K562 (cell line): Measurements from ENCODE around the gene CEP295NL. TPM values are rescaled to one million over a fixed set of nuclear protein-coding genes. Genes with fewer than 3 reads are reported as not detected.

ENCODE experiments used
- ARID1B ChIP-seq: fragments of 450-650 bp; IDR thresholded peaks from 2 replicates; pipeline ENCODE4 v1.6.1; 2016; ENCODE audit warnings: antibody characterized with exemption, mild to moderate bottlenecking, inconsistent platforms
- BACH1 ChIP-seq: fragments of 200-800 bp; sonication (Bioruptor generic); IDR thresholded peaks from 2 replicates; pipeline ENCODE4 v1.6.1; 2016; ENCODE audit warnings: missing genetic modification characterization, missing compliant biosample characterization
- CEBPB ChIP-seq: fragments of 450-650 bp; IDR thresholded peaks from 2 replicates; pipeline ENCODE4 v1.6.1; 2016; ENCODE audit warnings: missing genetic modification characterization, missing compliant biosample characterization
- CREB1 ChIP-seq, 2 experiments: sonication (generic) in 1 of 2; formaldehyde crosslinking in 1 of 2; IDR thresholded peaks; 2 replicates each; pipeline versions ENCODE4 v1.6.1 to v1.8.0; 2012 to 2022; ENCODE audit warnings: inconsistent platforms in 1 of 2, mild to moderate bottlenecking in 1 of 2, missing genetic modification reagents in 1 of 2, moderate library complexity in 1 of 2
- DNMT1 ChIP-seq: fragments of 450-650 bp; IDR thresholded peaks from 2 replicates; pipeline ENCODE4 v1.6.1; 2016; ENCODE audit warnings: antibody characterized with exemption, mild to moderate bottlenecking
- EZH2 ChIP-seq: IDR thresholded peaks from 2 replicates; pipeline ENCODE4 v1.6.1; 2012; ENCODE audit warnings: low read depth, mild to moderate bottlenecking, inconsistent platforms, low read length, borderline replicate concordance
- FOXJ3 ChIP-seq: sonication (generic); formaldehyde crosslinking; IDR thresholded peaks from 2 replicates; pipeline ENCODE4 v1.4.0; 2020; ENCODE audit warnings: mild to moderate bottlenecking, missing genetic modification reagents
- GABPA ChIP-seq: fragments of 200-800 bp; sonication (Bioruptor generic); conservative IDR thresholded peaks from 2 replicates; pipeline ENCODE4 v1.6.1; 2016; ENCODE audit warnings: low read depth, missing genetic modification characterization, missing compliant biosample characterization
- HDGF ChIP-seq: fragments of 450-650 bp; IDR thresholded peaks from 2 replicates; pipeline ENCODE4 v1.6.1; 2016
- HNRNPL ChIP-seq: fragments of 200-400 bp; formaldehyde crosslinking; IDR thresholded peaks from 2 replicates; pipeline ENCODE4 v1.6.1; 2017; ENCODE audit warnings: low read depth, mild to moderate bottlenecking, low read length
- PCBP2 ChIP-seq: fragments of 200-400 bp; formaldehyde crosslinking; IDR thresholded peaks from 2 replicates; pipeline ENCODE4 v1.6.1; 2018; ENCODE audit warnings: low read length, low read depth, mild to moderate bottlenecking, moderate library complexity; ENCODE audit not compliant: poor library complexity, severe bottlenecking
- POLR2H ChIP-seq: IDR thresholded peaks from 2 replicates; pipeline ENCODE4 v1.6.1; 2016; ENCODE audit warnings: missing genetic modification characterization, low read depth, mild to moderate bottlenecking, control low read depth, missing compliant biosample characterization, moderate library complexity
- PRPF4 ChIP-seq: fragments of 200-400 bp; formaldehyde crosslinking; IDR thresholded peaks from one replicate; pipeline ENCODE4 v1.6.1; 2017; ENCODE audit warnings: low read length, low read depth, mild to moderate bottlenecking; ENCODE audit not compliant: insufficient read depth, poor library complexity, severe bottlenecking
- PTTG1 ChIP-seq: fragments of 450-650 bp; IDR thresholded peaks from 2 replicates; pipeline ENCODE4 v1.6.1; 2016; ENCODE audit warnings: low read depth, mild to moderate bottlenecking, missing genetic modification characterization, missing compliant biosample characterization
- RBM14 ChIP-seq: fragments of 200-400 bp; formaldehyde crosslinking; IDR thresholded peaks from 2 replicates; pipeline ENCODE4 v1.6.1; 2018; ENCODE audit warnings: low read depth, mild to moderate bottlenecking, low read length, moderate library complexity, borderline replicate concordance; ENCODE audit not compliant: insufficient read depth
- RBM22 ChIP-seq: fragments of 200-400 bp; formaldehyde crosslinking; IDR thresholded peaks from 2 replicates; pipeline ENCODE4 v1.6.1; 2018; ENCODE audit warnings: low read length, low read depth; ENCODE audit not compliant: poor library complexity, severe bottlenecking
- SAP30 ChIP-seq: fragments of 200-600 bp; sonication (generic); IDR thresholded peaks from 2 replicates; pipeline ENCODE4 v1.6.1; 2012; ENCODE audit warnings: borderline replicate concordance, low read depth, mild to moderate bottlenecking, moderate library complexity, low read length, control low read depth, inconsistent platforms; ENCODE audit not compliant: insufficient read depth, poor library complexity, severe bottlenecking
- XRCC3 ChIP-seq: fragments of 450-650 bp; IDR thresholded peaks from 2 replicates; pipeline ENCODE4 v1.6.1; 2017; ENCODE audit warnings: mild to moderate bottlenecking, moderate library complexity
- polyA plus RNA-seq, 8 experiments: library from polyadenylated mRNA; depleted of rRNA in 4 of 8; stranded (reverse) in 5 of 8; unstranded in 3 of 8; fragments of >200 nt; fragmentation: Nextera tagmentation in 2 of 8; fragmentation: Illumina TruSeq in 1 of 8; extraction: Ambion mirVana in 2 of 8; extraction: Trizol in 1 of 8; gene quantifications; 2 replicates each; pipeline versions ENCODE4 v1.2.1 to v1.2.3, GENCODE V29; 2011 to 2014; ENCODE audit warnings: inconsistent platforms in 1 of 8, missing spikeins in 1 of 8
- total RNA-seq, 7 experiments: library from RNA; depleted of rRNA in 6 of 7; stranded (reverse); fragments of >200 nt in 6 of 7; fragmentation: Illumina TruSeq in 2 of 7; extraction: Trizol in 2 of 7; gene quantifications; 2 replicates each; pipeline versions ENCODE4 v1.2.1 to v1.2.3, GENCODE V29; 2011 to 2021; ENCODE audit warnings: low replicate concordance in 1 of 7
- TF ChIP-seq, protein P1 (sequence below): fragments of 450-650 bp; IDR thresholded peaks from 2 replicates; pipeline ENCODE4 v1.6.1; 2016; ENCODE audit warnings: antibody characterized with exemption
- TF ChIP-seq, protein P2 (sequence below): fragments of 450-650 bp; IDR thresholded peaks from 2 replicates; pipeline ENCODE4 v1.6.1; 2016; ENCODE audit warnings: mild to moderate bottlenecking
- TF ChIP-seq, protein P3 (sequence below): fragments of 450-650 bp; IDR thresholded peaks from 2 replicates; pipeline ENCODE4 v1.6.1; 2016; ENCODE audit warnings: borderline replicate concordance

Gene CEP295NL
- total and polyA plus RNA-seq, 9 of the 15 experiments (the other 6 are each of a cell fraction or from before 2014, with no cell fraction given), result not detected

DNA sequence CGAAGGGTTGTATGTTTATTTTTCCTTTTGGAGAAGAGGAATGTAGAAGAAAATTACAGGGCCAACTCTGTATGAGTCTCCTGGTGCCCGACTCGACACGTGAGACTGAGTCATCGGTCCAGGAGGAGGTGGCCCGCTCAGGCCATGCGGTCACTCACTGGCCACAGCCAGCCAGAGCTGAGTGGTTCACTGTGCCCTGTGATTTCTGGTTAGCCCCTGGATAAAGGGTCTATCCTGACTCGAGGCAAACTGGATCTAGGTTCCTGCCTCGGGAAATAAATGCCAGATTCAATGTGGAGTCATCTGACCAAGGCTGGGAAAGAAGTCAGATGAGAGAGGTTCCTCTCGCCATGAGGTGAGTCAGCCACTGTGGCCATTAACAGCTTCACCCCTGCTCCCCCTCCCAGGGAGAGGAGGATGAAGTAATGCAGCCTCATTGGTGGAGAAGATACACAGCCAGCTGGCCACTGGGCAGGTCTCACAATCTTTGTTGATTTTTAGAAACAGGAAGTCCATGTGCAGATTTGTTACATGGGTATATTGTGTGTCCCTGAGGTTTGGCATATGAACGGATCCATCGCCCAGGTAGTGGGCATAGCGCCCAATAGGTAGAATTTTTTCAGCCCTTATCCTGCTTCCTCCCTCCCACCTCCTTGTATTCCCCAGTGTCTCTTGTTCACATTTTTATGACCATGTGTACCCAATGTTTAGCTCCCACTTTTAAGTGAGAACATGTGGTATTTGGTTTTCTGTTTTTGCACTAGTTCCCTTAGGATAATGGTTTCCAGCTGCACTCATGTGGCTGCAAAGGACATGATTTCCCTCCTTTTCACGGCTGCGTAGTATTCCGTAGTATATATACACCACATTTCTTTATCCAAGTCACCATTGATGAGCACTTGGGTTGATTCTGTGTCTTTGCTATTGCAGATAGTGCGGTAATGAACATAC is 40.7 kb downstream of the CEP295NL start (continued):
- TF ChIP-seq GABPA (tag) (no peak; the same call in 1 of the 2 replicates), POLR2H (no peak), BACH1 (tag) (peak; percentile 55; the same call in 1 of the 2 replicates), PTTG1 (0 out of 2 replicates have a peak, but pooled peaks have one; percentile 3), DNMT1 (no peak), EZH2 (no peak), CREB1 (IDR thresholded peaks at IDR 0.05) (no peak; the same call in 1 of the 2 replicates), CREB1 (CRISPR knock-in tag; IDR thresholded peaks at IDR 0.05) (no peak; the same call in 1 of the 2 replicates), HNRNPL (no peak), XRCC3 (no peak), SAP30 (no peak), HDGF (0 out of 2 replicates have a peak, but pooled peaks have one; percentile 6), PRPF4 (no peak), PCBP2 (no peak), RBM22 (no peak), CEBPB (tag) (no peak), FOXJ3 (CRISPR knock-in tag) (no peak), ARID1B (peak; percentile 81), RBM14 (no peak)
- TF ChIP-seq, protein P1, sequence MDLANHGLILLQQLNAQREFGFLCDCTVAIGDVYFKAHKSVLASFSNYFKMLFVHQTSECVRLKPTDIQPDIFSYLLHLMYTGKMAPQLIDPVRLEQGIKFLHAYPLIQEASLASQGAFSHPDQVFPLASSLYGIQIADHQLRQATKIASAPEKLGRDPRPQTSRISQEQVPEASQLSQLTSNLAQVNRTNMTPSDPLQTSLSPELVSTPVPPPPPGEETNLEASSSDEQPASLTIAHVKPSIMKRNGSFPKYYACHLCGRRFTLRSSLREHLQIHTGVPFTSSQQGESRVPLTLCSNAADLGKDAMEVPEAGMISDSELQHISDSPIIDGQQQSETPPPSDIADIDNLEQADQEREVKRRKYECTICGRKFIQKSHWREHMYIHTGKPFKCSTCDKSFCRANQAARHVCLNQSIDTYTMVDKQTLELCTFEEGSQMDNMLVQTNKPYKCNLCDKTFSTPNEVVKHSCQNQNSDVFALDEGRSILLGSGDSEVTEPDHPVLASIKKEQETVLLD, result no peak
- TF ChIP-seq, protein P2, sequence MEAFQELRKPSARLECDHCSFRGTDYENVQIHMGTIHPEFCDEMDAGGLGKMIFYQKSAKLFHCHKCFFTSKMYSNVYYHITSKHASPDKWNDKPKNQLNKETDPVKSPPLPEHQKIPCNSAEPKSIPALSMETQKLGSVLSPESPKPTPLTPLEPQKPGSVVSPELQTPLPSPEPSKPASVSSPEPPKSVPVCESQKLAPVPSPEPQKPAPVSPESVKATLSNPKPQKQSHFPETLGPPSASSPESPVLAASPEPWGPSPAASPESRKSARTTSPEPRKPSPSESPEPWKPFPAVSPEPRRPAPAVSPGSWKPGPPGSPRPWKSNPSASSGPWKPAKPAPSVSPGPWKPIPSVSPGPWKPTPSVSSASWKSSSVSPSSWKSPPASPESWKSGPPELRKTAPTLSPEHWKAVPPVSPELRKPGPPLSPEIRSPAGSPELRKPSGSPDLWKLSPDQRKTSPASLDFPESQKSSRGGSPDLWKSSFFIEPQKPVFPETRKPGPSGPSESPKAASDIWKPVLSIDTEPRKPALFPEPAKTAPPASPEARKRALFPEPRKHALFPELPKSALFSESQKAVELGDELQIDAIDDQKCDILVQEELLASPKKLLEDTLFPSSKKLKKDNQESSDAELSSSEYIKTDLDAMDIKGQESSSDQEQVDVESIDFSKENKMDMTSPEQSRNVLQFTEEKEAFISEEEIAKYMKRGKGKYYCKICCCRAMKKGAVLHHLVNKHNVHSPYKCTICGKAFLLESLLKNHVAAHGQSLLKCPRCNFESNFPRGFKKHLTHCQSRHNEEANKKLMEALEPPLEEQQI, result no peak
- TF ChIP-seq, protein P3, sequence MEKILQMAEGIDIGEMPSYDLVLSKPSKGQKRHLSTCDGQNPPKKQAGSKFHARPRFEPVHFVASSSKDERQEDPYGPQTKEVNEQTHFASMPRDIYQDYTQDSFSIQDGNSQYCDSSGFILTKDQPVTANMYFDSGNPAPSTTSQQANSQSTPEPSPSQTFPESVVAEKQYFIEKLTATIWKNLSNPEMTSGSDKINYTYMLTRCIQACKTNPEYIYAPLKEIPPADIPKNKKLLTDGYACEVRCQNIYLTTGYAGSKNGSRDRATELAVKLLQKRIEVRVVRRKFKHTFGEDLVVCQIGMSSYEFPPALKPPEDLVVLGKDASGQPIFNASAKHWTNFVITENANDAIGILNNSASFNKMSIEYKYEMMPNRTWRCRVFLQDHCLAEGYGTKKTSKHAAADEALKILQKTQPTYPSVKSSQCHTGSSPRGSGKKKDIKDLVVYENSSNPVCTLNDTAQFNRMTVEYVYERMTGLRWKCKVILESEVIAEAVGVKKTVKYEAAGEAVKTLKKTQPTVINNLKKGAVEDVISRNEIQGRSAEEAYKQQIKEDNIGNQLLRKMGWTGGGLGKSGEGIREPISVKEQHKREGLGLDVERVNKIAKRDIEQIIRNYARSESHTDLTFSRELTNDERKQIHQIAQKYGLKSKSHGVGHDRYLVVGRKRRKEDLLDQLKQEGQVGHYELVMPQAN, result peak; percentile 61; the same call in 1 of the 2 replicates
